ENCODE measurements around the gene ZFHX3.

The ZFHX3 gene

GRCh38 chr16:72878301-72879269, 169.3 kb downstream of the ZFHX3 start:
- DNase-seq (ENCODE audit: low read depth, low spot score), result no peak

GRCh38 chr16:72877374-72878028, 170.4 kb downstream of the ZFHX3 start:
- DNase-seq (ENCODE audit: low read depth, low spot score), result peak; percentile 76

- peak; percentile 60 for DNase-seq (ENCODE audit: low read depth, low spot score)
Measured at GRCh38 chr16:72876981-72877373, 171.0 kb downstream of the ZFHX3 start.

GRCh38 chr16:72876221-72876620, 171.7 kb downstream of the ZFHX3 start:
- peak; percentile 80 for DNase-seq (ENCODE audit: low read depth, low spot score)

- no peak for DNase-seq (ENCODE audit: low read depth, low spot score)
Measured at GRCh38 chr16:72875291-72876031, 172.5 kb downstream of the ZFHX3 start.

- no peak for DNase-seq (ENCODE audit: low read depth, low spot score)
Measured at GRCh38 chr16:72873853-72874252, 174.1 kb downstream of the ZFHX3 start.

GRCh38 chr16:72873044-72873443, 174.9 kb downstream of the ZFHX3 start:
- DNase-seq (ENCODE audit: low read depth, low spot score), result no peak

- DNase-seq (ENCODE audit: low read depth, low spot score), result no peak
Measured at GRCh38 chr16:72865835-72866234, 182.1 kb downstream of the ZFHX3 start.

- DNase-seq (ENCODE audit: low read depth, low spot score), result no peak
Measured at GRCh38 chr16:72865258-72865657, 182.7 kb downstream of the ZFHX3 start.

GRCh38 chr16:72864130-72864833, 183.6 kb downstream of the ZFHX3 start:
- no peak for DNase-seq (ENCODE audit: low read depth, low spot score)

- no peak for DNase-seq (ENCODE audit: low read depth, low spot score)
Measured at GRCh38 chr16:72862090-72862489, 185.8 kb downstream of the ZFHX3 start.

GRCh38 chr16:72860726-72861562, 187.0 kb downstream of the ZFHX3 start:
- DNase-seq (ENCODE audit: low read depth, low spot score), result no peak

GRCh38 chr16:72859581-72859980, 188.3 kb downstream of the ZFHX3 start:
- DNase-seq (ENCODE audit: low read depth, low spot score), result no peak

GRCh38 chr16:72858665-72859493, 189.0 kb downstream of the ZFHX3 start:
- peak; percentile 64 for DNase-seq (ENCODE audit: low read depth, low spot score)

GRCh38 chr16:72857834-72858664, 189.9 kb downstream of the ZFHX3 start:
- DNase-seq (ENCODE audit: low read depth, low spot score), result peak; percentile 34

- peak; percentile 39 for DNase-seq (ENCODE audit: low read depth, low spot score)
Measured at GRCh38 chr16:72856797-72857196, 191.1 kb downstream of the ZFHX3 start.

GRCh38 chr16:72854267-72854959, 193.5 kb downstream of the ZFHX3 start:
- no peak for DNase-seq (ENCODE audit: low read depth, low spot score)

Data from astrocyte of the hippocampus (primary cell).